HG03139 (cell line): ENCODE measurements around the gene SYTL1.

Experiments
- ATAC-seq: cut with Tn5 transposase; IDR thresholded peaks from one replicate; pipeline ENCODE4 v1.9.1; 2021; ENCODE audit not compliant: unreplicated experiment

The SYTL1 gene

DNA sequence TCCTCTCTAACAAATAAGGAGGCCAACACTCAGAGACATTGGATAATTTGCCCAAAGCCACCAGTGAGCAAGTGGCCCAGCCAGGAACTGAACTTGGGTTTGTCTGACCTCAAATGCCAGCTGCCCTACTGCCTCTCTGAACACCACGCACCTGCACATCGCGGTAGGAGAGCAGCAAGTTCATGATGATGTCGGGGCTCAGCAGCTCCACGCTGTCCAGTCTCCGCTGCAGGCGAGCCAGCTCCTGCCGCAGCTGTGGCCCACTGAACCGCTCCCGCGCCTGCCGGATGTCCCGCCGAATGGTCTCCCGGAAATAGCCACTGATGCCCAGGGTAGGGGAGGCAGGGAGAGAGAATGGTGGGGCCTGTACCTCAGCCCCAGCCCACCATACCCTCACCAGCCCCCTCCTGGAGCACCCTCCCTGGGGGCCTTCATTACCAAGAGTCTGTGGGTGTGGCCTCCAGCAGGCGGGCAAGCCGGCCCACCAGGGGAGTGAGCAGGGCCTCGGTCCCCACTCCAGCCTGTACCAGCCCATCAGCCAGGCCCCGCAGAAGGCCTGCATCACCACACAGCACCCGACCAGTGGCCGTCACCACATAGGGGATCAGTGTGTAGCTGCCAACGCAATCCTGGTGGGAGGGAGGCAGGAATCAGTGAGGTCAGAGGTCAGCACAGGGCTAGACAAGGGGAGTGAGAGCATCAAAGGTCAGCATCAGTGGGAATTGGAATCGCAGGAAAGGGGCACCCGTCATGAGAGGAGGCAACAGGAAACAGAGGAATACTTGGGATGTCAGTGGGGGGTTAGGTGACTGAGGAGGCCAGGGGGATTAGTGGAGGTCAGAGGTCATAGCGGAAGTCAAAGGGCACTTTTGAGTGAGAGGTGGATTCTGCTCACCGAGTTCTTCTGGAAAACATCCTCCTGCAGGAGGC lies 22.2 kb downstream of the SYTL1 start:
- no peak for ATAC-seq

DNA sequence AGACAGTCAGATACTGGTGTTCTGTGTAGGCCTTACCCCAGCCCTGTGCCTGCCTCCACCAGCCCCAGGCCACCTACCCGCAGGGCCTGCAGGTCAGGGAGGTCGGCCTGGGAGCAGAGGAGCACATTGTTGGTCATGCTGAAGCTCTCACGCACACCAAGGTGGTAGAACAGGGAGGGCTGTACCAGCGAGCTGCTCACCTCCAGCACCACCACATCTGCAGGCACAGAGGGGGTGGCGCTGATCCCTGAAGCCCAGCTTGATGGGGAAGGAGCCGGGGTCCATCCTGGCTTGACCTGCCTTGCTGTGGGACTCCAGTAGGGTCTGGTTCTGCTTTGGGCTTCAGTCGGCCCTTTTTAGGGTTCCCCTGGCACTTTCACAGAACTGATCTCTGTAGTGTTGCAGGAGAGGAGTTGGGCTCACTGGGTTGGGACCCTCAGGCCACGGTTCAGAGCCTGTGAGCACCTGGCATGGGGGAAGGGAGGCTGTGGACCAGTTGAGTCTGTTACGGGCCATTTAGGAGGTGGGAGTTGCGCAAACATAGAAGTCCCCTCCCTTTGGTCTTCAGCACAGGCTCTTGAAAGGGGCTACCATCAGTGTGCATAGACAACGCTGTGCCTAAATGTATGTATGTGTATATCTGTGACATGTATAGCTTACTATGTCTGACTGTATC lies 23.0 kb downstream of the SYTL1 start:
- no peak for ATAC-seq

DNA sequence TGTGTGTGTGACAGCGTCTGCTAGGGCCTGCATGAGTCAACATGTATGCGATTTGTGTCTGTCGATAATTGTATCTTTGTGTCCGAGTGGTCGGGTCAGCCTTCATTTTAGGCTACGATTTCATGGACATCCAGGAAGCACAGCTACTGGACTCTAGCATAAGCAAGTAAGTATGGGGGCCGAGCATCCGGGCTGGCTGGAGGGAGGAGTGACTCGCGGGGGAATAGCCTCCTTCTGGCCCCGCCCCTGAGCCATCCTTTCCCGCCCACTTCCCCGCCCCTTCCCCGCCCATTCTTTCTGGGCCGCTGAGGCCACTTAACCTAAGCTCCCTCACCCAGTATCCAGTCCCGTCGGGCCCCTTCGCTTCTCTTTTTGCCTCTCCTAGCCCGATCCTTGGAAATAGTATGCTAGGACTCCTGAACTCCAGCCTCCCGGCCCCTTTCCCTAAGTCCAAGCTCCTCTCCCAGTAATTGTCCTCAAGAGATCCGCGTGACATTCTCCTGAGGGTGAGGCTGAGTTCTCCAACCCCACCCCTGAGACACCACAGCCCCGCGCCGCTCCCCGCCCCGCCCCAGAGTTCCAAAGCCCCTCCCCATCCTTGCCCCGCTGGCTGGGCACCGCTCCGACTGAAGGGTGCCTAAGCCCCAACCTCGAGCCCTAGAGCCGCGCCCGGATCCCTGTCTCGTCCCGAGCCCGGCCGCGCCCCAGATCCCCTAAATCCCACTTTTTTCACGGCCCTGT lies 23.7 kb downstream of the SYTL1 start:
- no peak for ATAC-seq

DNA sequence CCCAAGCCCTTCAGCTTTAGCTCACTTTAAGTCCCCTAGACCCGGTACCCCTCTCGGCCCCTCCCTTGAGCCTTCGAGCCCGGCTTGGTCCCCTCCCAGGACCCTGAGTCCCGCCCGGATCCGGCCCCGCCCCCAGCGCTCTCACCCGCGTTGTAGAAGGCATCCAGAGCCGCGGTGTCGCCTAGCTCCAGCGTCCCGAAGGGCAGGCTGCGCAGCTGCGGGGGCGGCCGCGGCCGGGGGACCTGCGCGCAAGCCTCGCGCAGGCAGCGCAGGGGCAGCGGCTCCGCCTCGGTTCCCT lies 24.2 kb downstream of the SYTL1 start:
- no peak for ATAC-seq

DNA sequence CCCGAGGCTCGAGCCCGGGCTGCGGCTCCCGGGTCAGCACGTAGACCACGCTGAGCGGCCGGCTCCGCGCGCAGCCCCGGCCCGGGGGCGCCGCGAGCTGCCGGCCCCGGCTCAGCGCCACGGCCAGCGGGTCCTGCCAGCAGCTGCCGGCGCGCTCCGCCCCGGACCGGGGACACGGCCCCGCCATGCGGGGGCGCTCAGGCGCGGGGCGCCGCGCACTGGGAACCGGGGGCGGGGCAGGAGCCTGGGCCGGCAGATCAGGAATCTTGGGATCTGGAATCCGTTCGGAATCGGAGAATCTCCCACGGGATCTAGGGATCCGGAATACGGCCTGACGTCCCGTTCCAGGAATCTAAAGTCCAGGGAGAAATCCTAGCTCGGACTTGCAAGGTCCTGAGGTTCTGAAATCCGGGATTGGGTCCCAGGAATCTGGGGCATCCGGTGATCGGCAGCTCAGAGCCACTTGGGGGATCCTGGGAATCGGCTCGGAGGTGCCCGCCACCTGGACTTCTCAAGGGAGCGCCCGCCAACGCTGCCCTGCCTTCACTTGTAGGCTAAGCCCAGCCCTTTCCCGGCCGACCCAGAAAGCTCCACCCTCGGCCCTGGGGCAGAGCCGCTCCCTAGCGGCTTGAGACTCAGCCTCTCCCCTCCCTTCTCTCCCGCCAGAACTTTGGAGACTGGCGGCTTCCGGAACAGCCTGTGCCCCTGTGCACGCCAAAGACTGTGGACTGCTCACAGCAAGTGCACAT lies 24.8 kb downstream of the SYTL1 start, which contains the start of gene MAP3K6:
Gene MAP3K6, minus strand, starts transcription at position 551 of the 749 bp plus-strand sequence. Its CDS starts 364 bp downstream, at position 187.
- ATAC-seq: no peak

DNA sequence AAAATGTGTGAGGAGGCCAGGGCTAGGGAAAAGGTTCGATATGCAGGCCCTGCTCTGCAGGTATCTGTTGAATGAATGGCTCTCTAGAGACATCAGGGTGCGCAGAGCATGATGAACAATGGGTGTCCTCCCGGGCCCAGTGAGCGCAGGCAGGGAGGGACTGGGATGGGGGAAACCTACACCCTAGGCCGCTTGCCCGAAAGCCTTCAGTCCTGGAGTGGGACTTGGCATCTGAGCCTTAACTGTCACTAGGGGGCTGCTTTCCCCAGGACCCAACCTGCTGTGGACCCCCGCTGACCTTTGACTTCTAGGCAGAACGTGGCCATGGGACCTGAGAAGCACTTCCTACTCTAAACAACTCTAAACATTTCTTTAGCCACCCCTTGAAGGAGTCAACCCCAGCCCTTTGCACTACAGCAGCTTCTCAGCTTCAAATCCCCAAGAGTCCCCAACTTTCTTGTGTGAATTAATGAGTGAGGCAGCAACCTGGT lies 25.4 kb downstream of the SYTL1 start:
- no peak for ATAC-seq

DNA sequence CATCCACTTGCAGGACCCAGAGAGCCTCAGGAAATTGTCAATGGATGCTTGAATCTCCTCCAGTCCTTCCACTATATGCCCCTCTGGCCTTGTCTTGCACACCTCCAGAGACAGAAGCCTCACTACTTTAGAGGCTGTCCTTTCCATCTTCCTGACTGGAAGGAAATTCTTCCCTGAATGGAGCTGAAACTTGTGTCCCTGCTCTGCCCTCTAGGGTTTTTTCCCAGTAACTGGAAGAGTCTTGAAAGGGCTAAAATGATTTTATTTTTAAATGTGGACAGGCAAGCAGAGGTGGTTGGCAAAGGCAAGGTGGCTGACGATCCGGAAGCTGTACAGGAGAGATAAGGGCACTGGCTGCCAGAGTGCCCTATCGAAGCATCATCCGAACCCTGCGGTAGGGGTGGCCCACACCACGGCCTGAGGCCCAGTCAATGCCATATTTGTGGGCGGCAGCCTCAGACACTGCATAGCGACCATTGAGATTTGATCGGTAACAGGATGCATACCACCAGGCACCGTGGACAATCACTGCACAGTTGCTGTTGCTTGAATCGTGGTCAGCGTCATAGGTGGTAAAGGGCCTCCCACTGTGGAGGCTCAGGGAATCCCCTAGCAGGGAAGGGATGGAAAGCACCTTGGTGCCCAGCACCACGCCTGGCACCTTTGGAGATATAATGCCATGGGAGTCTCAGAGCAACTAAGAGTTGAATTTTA lies 27.2 kb downstream of the SYTL1 start:
- ATAC-seq: no peak

DNA sequence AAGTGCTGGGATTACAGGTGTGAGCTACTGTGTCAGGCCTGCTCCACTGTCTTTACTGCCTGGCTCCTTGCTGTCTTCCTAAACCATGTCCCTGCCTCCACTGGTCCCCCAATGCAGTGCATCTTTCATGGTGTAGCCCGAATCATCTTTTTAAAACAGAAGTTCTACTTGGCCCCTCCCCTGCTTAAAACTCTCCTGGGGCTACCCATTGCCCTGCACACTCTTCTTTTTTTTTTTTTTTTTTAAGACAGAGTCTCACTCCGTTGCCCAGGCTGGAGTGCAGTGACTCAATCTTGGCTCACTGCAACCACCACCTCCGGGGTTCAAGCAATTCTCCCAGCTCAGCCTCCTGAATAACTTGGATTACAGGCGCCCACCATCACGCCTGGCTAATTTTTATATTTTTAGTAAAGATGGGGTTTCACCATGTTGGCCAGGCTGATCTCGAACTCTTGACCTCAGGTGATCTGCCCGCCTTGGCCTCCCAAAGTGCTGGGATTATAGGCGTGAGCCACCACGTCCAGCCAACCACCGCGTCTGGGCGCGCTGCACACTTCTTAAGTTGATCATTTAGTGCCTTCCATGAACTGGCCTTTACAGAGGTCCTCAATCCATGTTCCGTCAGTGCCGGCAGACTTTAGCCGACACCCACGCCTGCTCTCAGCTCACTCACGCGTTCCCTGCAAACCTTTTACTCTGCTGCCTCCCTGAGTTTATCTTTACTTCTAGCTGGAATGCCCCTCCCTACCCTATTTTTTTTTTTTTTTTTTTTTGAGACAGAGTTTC lies 30.4 kb downstream of the SYTL1 start:
- no peak for ATAC-seq

DNA sequence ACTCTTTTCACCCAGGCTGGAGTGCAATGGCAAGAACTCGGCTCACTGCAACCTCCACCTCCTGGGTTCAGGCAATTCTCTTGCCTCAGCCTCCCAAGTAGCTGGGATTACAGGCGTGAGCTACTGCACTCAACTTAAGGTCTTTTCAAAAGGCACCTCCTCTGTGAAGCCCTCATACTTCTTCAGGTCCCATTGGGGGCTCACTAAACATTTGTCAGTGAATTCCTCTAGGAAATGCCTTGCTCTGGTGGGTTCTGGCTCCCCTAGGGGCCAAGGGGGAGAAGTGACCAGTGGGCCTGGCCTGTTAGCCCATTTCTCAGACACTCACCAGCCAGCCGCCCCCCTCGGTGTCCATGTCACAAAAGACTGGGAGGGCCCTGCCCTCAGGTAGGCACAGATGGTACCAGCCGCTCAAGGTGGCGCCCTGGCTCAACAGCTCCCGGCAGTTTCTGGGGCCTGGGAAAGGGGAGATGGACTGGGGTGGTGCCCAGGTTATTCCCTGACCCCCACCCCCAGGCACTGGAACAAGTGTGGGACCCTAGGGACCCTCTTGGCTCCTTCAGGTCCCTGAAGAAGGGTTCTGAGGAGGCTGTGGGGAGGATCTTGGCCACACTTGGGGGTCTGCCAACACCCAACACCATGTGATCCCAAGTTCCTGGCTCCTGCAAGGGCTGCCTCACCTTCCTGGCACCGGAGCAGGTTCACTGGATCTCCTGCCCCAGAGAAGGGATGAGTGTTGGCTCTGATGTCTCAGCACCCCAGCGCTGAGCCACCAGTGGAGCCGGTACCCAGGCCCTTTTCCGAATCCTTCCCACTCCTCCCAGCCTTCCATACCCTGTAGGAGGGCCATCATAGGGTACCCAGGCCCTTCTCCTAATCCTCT lies 31.2 kb downstream of the SYTL1 start:
- ATAC-seq: no peak

DNA sequence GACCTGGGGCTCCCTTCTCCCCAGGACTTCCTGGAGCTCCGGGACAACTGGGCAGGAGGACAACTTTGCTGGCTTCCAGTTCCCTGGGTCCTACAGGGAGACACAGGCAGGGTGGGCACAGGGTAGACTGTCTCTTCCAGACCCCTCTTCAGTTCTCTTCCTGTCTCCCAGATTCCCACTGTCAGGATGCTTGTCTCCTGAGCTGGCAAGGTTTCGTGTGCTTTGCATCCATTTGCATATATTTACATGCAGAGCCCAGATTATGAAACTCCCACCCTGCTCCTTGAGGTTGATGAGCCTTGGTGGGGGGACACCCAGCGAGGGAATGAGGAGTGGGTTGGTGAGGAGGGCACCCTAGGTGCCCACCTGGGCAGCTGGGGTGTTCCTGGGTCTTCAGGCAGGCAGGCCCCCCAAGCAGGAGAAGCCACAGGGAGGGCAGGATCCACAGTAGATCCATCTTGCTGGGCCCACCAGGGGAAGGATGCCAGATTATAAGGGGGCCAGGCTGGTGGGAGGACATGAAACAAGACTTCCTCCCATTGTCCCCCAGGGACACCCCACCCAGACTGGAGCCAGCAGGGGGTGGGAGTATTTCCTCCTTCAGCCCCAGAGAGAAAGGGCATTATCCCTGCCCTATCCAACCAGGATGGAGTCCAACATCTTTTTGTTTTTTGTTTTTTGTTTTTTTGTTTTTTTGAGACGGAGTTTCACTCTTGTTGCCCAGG lies 32.7 kb downstream of the SYTL1 start, which contains the start of gene FCN3:
Gene FCN3, minus strand, starts transcription at position 463 of the 725 bp plus-strand sequence. Its CDS starts 6 bp downstream, at position 457.
- ATAC-seq: no peak

DNA sequence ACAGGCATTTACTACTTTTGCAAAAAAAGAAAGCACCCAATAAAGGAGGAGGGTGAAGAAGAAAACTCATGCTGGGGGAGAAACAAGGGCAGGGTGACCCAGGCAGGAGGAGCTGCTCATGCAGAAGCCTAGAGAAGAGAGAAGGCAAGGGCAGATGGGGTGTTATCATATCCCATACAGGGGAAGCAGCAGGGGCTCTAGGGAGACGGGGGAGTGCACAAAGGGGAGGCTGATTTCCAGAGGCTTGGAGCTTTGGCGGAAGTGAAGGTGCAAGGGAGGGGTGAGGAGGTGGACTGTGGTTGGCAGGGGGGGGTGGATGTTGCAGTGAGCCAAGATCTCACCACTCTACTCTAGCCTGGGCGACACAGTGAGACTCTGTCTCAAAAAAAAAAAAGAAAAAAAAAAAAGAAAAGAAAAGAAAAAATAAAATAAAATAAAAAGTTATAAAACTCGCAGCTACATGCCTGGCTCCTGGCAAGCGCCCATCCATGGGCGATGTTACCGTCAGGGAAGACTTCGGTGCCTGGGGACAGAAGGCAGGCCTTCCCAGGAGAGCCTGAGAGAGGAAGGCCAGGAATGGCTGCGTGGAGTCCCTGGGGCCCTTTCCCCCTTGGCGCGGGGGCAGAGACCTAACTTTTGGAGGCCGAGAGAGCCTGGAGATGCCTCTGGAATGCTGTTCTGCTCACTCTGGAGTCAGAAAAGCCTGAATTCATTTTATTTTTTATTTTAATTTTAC lies 36.1 kb downstream of the SYTL1 start:
- ATAC-seq: no peak

DNA sequence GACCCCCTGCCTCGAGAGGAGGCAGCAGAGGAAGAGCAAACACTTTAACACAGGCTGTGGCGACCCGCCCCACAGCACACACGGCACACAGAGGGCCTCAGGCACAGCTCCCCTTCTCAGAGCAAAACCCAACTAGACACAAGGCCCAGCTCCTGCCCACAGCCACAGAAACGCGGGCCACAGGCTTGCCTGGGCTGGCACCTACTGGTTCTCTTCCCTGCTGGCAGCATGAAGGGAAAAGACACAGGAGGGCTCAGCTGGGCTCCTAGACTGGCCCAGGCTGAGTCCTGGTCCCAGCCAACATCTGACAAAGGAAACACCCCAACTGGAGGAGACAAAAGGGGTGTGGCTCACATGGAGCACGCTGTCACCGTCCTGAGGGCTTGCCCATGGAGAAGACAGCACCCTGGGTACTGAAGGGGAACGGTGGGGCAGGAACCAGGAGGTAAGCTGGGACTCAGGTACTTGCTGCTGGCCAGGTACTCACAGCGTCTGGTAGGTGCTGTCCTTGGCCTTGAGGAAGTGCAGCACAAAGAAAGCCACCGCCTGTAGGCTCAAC lies 37.8 kb downstream of the SYTL1 start:
- no peak for ATAC-seq

DNA sequence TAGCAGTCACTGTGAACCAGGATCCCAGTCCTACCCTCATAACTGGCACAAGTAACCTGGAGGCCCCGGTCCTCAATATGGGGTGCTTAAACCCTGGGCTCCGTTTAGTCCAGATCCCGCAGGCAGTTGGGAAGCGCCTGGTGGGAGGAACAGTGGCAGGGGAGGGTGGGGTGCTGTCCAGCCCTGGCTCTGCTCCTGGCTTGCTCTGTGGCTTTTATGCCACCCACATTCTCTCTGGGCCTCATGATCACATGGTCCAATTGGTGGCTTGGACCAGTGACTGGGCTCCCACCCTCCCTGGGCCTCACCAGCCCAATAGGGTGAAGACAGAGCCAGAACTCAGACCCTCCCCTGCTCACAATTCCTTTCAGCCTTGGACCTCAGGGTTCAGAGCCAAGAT lies 38.4 kb downstream of the SYTL1 start:
- ATAC-seq: no peak

DNA sequence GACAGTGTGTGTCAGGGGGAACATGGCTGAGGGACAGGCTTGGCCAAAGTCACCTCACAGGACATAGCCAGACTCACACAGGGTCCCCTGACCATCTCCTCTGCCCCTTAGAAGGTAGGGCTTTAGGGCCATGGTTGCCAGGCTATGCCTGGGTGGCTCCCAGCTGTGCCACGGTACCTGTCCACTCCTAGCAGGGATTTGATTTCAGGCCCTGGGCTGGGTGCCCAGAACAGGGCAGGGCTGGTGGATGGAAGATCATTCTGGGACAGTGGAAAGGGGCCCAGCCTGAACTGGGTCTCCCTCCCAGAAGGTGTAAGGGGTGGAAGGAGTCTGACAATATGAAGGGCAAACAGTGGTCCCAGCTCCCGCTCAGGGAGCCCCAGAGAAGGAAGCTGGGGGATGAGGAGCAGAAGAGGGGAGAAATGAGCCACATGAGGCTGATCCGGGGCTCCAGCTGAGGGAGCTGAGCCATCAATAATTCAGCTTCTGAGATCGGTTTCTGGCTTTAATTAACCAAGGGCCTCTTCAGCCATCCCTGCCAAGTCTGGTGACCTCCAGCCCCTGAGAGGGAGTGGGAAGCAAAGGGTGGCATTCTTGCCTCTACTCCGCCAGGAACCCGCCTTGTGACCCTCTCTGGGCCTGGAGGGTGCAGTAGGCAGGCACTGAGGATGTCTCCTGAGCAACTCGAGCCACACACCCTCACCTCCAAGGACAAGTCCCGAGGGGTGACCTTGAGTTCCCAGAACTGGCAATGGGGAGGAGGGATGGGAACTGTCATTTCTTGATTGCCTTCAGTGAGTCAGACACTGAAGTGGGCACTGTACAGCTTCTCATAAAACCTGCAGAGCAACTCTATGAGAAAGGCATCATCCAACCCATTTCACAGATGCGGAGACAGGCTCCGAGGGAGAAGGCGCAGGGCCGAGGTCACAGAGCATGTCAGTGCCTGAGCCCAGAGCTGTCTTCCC lies 39.2 kb downstream of the SYTL1 start:
- no peak for ATAC-seq

DNA sequence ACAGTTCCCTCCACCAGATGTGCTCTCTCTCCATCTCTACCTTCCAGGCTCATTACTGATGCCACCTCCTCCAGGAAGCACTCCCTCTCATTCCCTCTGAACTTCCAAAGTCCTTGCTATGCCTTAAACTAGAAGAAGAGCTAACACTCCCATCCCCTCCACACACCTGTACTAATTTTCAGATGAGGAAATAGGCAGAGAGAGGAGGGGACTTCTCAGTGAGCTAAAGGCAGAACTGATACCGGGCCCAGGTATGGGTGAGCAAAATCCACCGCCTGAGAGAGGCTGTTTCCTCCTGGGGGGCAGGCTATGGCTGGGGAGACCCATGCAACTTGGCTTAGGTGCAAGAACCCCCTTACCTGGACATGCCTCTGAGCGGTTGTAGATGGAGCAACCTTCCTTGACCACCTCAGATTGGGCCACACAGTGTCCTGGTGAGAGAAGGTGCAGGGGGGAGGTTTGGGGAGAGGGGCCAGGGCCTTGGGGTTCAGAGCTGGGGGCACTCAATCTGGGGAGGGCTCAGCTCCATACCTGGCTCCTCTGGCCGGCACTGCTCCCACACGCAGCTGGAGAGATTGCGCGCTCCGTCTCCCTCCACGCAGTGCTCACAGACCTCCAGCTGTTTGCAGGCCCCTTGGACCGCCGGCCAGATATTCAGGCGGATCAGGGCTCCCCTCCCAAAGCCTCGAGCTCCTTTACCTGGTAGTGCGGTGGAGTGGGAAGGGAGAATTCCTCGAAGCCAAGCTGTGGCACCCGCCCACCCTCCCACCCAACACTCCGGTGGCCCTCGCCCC lies 40.3 kb downstream of the SYTL1 start:
- no peak for ATAC-seq
